ENCODE data around the gene PDE6D.

PDE6D gene

DNA sequence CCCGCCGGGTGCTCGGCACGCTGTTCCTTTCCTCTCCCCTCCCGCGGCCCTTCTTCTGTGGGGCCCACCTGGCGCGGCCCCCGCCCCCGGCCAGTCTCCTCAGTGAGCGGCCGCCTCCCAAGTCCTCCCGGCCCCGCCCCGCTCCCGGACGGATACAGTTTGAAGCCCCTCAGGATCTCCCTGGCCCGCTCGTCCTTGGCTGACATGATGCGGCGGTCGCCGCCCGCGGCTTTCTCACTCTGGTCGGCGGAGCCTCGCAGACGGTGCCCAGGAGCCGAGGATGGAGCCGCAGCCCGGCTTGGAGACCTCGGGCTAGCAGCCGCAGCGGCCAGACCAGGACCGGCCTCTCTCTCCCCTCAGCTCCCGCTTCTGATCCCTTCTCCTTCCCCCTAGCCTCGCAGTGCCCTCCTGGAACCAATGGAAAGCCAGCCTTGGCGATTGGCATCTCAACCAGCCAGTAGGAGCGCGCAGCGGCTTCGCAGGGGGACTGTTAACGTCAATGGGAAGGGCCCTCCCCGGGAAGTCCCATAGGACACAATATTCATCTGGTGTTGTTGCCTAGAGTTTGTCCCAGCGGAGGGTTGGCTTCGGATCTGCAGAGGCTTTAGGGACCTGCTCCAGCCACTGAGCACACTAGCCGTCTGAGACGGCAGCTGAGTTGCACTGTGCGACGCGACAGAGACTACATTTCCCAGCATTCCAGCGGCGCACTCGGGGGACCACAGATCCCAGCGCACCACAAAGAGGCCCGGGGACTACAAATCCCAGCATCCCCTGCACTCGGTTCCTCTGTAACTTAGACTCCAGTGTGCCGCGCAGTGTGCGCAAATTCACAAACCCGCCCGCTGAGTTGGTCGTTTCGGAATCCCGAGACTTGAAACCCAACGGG is at the start of gene PDE6D:
Gene PDE6D, minus strand, starts transcription at position 374 of the 889 bp plus-strand sequence. Its CDS starts 168 bp downstream, at position 206.
- peak; percentile 95 to 97 for DNase-seq (ENCODE audit: low read depth in 2 of 2)

GRCh38 chr2:231821908-231822307 is 40.8 kb upstream of the PDE6D start:
- DNase-seq (ENCODE audit: low read depth in 2 of 2): no peak

DNA sequence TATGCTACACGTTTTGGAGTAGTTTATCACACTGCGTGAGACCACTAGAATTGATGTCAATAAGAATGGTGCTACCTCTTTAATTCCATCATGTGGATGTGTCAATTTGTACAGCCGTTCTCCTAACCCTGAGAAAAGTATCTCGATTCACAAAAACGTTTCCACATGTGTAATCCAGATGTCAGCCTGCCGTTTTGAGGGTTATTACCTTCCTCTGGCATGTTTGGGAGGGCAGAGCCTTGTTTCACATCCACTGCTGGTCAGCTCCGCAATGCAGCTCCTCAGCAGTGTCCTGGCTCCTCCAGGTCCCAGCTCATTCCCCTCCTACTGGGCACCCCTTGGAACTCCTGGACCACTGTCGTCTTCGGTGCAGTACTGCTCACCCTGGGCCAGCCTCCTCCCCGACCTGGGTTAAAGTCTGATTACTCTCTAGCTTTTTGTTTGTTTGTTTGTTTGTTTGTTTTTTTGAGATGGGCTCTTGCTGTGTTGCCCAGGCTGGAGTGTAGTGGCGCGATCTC is 39.8 kb upstream of the PDE6D start:
- DNase-seq (ENCODE audit: low read depth in 2 of 2): no peak

- no peak for DNase-seq (ENCODE audit: low read depth in 2 of 2)
Measured at GRCh38 chr2:231819447-231820042, 38.5 kb upstream of the PDE6D start.

- no peak for DNase-seq (ENCODE audit: low read depth in 2 of 2)
Measured at GRCh38 chr2:231816327-231817026, 35.4 kb upstream of the PDE6D start.

- no peak for DNase-seq (ENCODE audit: low read depth in 2 of 2)
Measured at GRCh38 chr2:231810905-231811304, 29.8 kb upstream of the PDE6D start.

DNA sequence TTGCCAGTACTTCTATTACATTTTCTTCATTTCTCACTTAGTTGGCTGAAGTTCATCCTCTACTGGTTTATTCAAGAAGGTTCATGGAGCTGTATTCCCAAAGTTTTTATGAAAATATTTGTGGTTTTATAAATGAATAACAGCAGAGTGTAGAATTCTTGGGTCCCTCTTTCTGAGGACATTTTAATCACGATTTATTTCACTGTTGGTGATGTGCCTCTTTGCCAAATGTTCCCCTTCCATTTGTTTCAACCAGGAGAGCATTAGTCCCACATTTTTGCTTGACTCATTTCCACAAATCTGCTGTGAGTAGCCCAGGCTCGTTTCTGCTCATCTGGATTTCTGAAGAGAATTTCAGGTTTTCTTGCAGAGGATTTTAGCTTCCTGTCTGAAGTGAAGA is 25.9 kb upstream of the PDE6D start:
- no peak for DNase-seq (ENCODE audit: low read depth in 2 of 2)

DNA sequence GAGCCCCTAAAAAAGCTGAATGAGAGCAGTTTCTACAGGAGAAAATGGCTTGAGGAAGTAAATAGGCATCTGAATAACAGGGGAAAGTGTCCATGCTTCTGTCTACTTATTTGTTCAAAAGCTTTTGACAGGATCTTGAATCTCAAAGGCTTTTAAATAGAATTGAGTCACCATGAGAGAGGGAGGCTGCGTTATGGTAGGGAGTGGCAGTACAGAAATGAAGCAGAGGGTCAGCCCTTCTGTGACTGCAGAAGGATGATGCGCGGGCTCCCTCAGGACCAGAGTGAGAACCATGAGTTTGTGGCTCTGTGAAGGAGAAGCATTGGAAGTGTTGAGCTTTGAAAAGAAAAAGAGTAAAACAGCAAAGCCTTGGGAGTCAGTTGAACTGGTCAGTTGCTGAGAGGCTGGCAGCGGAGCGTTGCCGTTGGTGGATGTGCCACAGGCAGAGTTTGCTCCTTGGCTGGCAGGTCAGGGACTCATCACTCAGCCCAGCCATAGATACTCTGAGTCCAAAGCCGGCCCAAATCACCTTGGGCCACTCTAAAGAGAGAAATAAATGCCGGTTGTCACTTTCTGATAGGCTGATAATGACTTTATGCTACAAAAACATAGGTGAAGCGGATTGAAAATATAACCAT is 22.5 kb upstream of the PDE6D start:
- no peak for DNase-seq (ENCODE audit: low read depth in 2 of 2)

GRCh38 chr2:231800493-231801091 is 19.5 kb upstream of the PDE6D start:
- DNase-seq (ENCODE audit: low read depth in 2 of 2): no peak

DNA sequence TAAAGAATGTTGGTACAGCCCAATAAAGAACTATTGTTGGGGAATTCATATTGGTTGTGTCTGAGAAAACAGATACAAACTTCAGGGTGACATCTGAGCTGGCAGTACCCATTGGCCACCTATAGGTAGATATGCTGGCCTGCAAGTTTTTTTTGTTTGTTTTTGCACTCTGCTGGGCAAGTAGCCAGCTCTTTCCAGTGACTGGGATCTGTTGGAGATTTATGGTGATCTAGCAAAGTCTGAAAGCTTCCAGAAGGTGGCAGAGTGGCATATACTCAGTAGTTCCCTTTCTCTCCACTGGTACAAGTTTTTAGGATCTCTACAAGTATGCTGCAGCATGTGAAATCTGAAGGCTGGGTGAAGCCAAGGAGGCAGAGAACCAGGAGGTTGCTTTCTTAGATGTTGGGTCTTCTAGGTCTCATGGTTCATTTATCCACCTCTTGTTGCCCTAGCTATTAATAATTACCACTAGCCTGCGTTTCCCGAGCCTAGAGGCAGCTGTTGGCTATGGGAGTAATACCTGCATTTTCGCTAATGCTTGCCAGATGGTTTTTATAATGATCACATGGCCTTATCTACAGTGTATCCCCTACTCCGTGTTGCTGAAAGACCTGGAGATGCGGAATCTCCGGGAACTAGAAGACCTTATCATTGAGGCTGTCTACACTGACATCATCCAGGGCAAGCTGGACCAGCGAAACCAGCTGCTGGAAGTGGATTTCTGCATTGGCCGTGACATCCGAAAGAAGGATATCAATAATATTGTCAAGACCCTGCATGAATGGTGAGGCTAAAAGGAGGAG is 14.6 kb upstream of the PDE6D start:
- no peak for DNase-seq (ENCODE audit: low read depth in 2 of 2)

GRCh38 chr2:231794383-231794782 is 13.3 kb upstream of the PDE6D start:
- DNase-seq (ENCODE audit: low read depth in 2 of 2): no peak

DNA sequence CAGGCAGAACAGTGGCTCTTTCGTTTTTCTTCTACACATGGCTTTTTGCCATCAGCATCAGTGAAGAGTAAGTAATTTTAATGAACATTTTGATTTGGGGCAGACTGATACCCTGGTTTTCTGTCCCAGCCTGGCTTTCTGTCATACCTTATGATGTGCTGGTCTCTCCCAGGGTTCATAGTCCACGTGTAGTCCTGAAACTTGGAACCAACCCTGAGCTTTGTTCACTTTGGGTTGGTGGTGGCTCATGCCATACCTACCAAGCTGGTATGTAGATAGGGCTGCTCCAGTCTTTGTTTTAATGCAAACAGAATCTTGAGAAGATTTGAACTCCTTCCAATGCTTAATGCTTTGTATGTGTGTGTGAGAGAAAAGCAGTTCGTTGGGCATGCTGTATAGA is 10.0 kb upstream of the PDE6D start:
- no peak for DNase-seq (ENCODE audit: low read depth in 2 of 2)

- DNase-seq (ENCODE audit: low read depth in 2 of 2): no peak
Measured at GRCh38 chr2:231786917-231787292, 5.8 kb upstream of the PDE6D start.

- DNase-seq (ENCODE audit: low read depth in 2 of 2): peak; percentile 51 to 63
Measured at GRCh38 chr2:231786177-231786916, 5.3 kb upstream of the PDE6D start, which contains the start of gene COPS7B. COPS7B (plus strand) TSS chr2:231786445; CDS start chr2:231788571, 2,126 bp downstream.

- no peak for DNase-seq (ENCODE audit: low read depth in 2 of 2)
Measured at GRCh38 chr2:231785822-231786176, 4.7 kb upstream of the PDE6D start.

- no peak for DNase-seq (ENCODE audit: low read depth in 2 of 2)
Measured at GRCh38 chr2:231785413-231785812, 4.3 kb upstream of the PDE6D start.

- DNase-seq (ENCODE audit: low read depth in 2 of 2): no peak
Measured at GRCh38 chr2:231781798-231782726, 980 bp upstream of the PDE6D start.

- DNase-seq (ENCODE audit: low read depth in 2 of 2): no peak
Measured at GRCh38 chr2:231780123-231780908, 766 bp downstream of the PDE6D start.
